GM19372 (cell line): ENCODE results near the gene CXorf49.
"Not testable (repeated sequence)": the region's sequence is repeated elsewhere in the genome, so short reads cannot be mapped to it uniquely, and the experiment has no call there.

ENCODE experiments used
- ATAC-seq: cut with Tn5 transposase; IDR thresholded peaks from one replicate; pipeline ENCODE4 v1.9.1; 2021; ENCODE audit warnings: mild to moderate bottlenecking, low read depth, moderate library complexity; ENCODE audit not compliant: unreplicated experiment

Gene CXorf49

DNA sequence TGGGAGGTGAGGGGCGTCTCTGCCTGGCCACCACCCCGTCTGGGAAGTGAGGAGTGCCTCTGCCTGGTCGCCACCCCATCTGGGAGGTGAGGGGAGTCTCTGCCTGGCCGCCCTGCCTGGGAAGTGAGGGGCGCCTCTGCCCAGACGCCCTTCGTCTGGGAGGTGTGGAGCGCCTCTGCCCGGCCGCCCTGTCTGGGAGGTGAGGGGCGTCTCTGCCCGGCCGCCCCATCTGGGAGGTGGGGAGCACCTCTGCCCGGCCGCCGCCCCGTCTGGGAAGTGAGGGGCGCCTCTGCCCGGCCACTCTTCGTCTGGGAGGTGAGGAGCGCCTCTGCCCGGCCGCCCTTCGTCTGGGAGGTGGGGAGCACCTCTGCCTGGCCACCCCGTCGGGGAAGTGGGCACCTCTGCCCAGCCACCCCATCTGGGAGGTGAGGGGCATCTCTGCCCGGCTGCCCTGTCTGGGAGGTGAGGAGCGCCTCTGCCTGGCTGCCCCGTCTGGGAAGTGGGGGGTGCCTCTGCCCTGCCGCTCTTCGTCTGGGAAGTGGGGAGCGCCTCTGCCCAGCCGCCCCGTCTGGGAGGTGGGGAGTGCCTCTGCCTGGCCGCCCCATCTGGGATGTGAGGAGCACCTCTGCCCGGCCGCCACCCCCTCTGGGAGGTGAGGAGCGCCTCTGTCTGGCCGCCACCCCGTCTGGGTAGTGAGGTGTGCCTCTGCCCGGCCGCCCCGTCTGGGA lies 41.9 kb downstream of the CXorf49 start:
- not testable (repeated sequence) for ATAC-seq

GRCh38 chrX:71675636-71676035 lies 42.4 kb downstream of the CXorf49 start:
- not testable (repeated sequence) for ATAC-seq

- no peak for ATAC-seq
Measured at GRCh38 chrX:71671938-71672337, 46.1 kb downstream of the CXorf49 start.

DNA sequence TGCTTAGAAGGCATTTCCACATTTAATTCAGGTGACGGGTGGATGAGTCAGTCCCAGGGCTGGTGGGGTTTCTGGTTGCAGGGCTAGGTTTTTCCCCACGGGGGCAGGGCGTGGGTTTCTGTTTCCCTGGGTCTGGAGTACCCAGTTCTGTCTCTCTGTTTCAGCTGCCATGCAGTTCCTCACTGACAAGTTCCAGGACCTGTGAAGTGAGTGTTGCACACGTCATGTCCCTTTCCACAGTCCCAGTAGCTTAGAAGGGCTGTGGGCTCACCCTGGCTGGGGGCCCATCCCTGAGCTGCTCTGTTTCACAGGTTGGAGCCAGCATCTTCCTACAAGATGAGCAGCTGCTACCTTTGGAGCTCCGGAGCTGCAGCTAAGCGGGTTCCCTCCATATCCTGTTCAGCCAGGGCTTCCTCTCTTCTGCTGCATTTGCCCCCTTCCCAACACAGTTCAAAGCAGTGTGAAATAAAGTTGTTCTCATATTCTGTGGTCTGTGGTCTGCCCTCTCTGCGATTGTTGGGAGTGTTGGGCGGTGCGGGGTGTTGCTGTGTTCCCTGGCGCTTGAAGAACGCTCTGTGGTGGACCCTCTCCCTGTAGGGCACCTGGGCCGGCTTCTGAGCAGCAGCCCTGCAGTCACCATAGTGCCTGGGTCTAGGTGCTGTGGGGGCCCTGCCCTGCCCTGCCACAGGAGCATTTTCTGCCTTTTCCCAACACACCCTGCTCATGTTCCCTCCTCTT lies 46.9 kb downstream of the CXorf49 start:
- ATAC-seq: no peak

GRCh38 chrX:71669947-71670346 lies 48.1 kb downstream of the CXorf49 start:
- not testable (repeated sequence) for ATAC-seq

- no peak for ATAC-seq
Measured at GRCh38 chrX:71669492-71669891, 48.6 kb downstream of the CXorf49 start.

DNA sequence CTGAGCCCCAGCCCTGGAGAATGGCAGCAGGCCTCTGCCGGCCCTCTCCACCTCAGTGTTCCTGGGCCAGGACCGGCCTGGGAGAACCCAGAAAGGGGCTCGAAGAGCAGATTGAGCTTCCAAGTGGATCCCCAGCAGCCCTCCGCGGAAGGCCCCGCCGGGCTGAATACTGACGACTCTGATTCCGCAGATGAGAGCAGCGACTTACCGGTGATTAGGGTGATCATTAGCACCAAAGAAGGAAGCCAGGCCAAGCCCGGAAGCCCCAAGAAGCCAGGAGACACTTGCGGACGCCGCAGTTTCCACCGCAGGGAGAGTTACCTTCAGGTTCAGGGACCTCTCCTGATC lies 49.9 kb downstream of the CXorf49 start:
- ATAC-seq: no peak

DNA sequence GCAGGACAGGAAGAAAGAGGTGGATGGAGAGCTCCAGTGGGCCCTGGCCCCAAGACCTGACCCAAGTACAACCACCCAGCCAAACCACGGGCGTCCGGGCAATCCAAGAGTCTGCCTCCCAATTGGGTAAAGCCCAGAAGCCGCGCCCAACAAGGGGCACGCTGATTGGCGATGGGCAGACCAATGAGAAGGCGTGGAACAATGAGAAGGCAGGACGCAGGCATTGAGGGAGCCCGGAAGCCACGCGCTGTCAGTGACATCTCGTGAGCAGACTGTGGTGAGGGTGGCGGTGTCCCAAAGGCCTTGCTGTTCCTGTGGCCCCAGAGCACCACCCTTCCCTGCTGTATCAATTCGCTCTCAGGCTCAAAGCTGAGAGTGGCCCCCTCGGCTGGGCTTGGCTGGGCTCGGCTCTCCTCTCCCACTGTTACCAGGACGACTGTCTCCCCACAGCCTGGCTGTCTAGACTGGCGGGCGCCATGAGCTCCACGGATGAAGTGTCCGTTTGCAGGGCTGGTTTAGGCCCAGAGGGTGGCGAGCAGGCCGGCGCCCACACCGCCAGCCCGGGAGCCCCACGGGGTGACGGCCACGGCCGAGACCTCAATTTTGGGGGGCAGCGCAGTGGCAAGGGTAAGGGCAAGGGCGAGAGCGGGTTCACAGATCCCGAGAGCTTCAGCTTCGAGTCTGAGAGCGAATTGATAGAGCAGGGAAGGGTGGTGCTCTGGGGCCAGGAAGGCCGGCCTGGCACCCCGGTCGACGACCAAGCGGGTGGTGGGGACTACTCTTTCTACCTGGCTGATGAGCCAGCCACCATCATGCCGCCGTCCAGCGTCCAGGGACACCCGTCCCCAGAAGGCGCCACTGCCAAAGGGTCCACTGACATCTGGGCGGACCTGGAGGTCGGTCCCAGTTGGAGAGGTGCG lies 50.5 kb downstream of the CXorf49 start, which contains the start of gene LOC101059915:
Gene LOC101059915, plus strand, starts transcription at position 219 of the 920 bp plus-strand sequence.
- ATAC-seq: no peak

GRCh38 chrX:71666240-71667223 lies 51.6 kb downstream of the CXorf49 start:
- no peak for ATAC-seq

DNA sequence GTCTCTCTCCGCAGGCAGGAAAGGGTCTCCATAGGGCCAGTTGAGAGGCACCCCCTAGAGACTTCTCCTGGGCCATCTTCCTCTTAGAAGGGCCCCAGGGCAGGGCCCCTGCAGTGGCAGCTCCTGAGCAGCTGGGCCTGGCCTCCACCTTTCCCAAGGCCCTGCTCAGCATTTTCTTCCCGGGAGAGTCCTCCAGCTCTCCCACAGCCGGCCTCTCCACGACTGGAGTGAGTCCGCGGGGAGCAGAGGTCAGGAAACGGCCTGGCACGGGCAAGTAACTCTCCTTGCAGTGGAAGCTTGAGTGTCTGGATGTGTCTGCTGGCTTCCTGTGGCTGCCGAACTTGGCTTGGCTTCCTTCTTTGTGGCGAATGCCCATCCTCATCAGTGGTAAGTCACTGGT lies 52.3 kb downstream of the CXorf49 start:
- ATAC-seq: no peak

- no peak for ATAC-seq
Measured at GRCh38 chrX:71664889-71665491, 53.1 kb downstream of the CXorf49 start.
